CD4-positive, alpha-beta T cell (primary cell): Measurements from ENCODE around the gene FAM228A. TPM values are rescaled to one million over a fixed set of nuclear protein-coding genes. Genes with fewer than 3 reads are reported as not detected.

Experiments
- ATAC-seq: fragments of 200-7000 bp; cut with Tn5 transposase; one replicate; pipeline ENCODE4 v1.10.0; 2022; ENCODE audit warnings: mild to moderate bottlenecking; ENCODE audit not compliant: poor library complexity
- CTCF ChIA-PET: fragments of 350-600 bp; sonication (Branson Sonifier 250); formaldehyde crosslinking; loops from one replicate; lab custom pipeline; 2021; ENCODE audit warnings: antibody characterized with exemption, inconsistent platforms; lab: Charles Lee
- POLR2A ChIA-PET: fragments of 350-600 bp; sonication (Branson Sonifier 250); formaldehyde crosslinking; loops from one replicate; lab custom pipeline; 2021; ENCODE audit warnings: antibody characterized with exemption, inconsistent platforms; lab: Charles Lee
- DNase-seq, 14 experiments: peaks; one replicate each; pipeline ENCODE4 v3.0.0-alpha.2; 2013 to 2020; ENCODE audit warnings: mixed read lengths in 2 of 14
- H3K27ac ChIP-seq, 2 donors: one replicate each; pipeline versions ENCODE4 v1.5.1 to v1.7.0; 2013; ENCODE audit warnings: low read length in 2 of 2, low read depth in 1 of 2, mild to moderate bottlenecking in 1 of 2
- H3K27me3 ChIP-seq, 2 experiments: 1 replicate in 1 of 2; 2 replicates in 1 of 2; pipeline versions ENCODE4 v1.6.1 to v1.7.0; 2013; ENCODE audit warnings: low read length in 2 of 2, control low read depth in 1 of 2, mild to moderate bottlenecking in 1 of 2, moderate library complexity in 1 of 2; ENCODE audit not compliant: insufficient read depth in 2 of 2, control insufficient read depth in 1 of 2
- H3K36me3 ChIP-seq: one replicate; pipeline ENCODE4 v1.6.1; 2013; ENCODE audit warnings: low read length, control low read depth; ENCODE audit not compliant: insufficient read depth
- H3K4me1 ChIP-seq: one replicate; pipeline ENCODE4 v1.6.1; 2013; ENCODE audit warnings: low read length, control low read depth; ENCODE audit not compliant: insufficient read depth
- H3K4me3 ChIP-seq: one replicate; pipeline ENCODE4 v1.5.1; 2013; ENCODE audit warnings: mild to moderate bottlenecking, low read length, moderate library complexity
- H3K9me3 ChIP-seq, 2 experiments: 1 replicate in 1 of 2; 2 replicates in 1 of 2; pipeline versions ENCODE4 v1.6.1 to v1.7.0; 2013; ENCODE audit warnings: low read length in 2 of 2, mild to moderate bottlenecking in 2 of 2, control low read depth in 1 of 2, moderate library complexity in 1 of 2; ENCODE audit not compliant: control insufficient read depth in 1 of 2, insufficient read depth in 1 of 2
- H3K27ac Mint-ChIP-seq: one replicate; pipeline ENCODE4 v1.8.0; 2020; ENCODE audit warnings: mixed read lengths
- H3K27me3 Mint-ChIP-seq: one replicate; pipeline ENCODE4 v1.8.0; 2021; ENCODE audit warnings: mixed read lengths
- H3K36me3 Mint-ChIP-seq: one replicate; pipeline ENCODE4 v1.8.0; 2021; ENCODE audit warnings: low read depth, mixed read lengths
- H3K4me1 Mint-ChIP-seq: one replicate; pipeline ENCODE4 v1.8.0; 2021; ENCODE audit warnings: low read depth, mixed read lengths
- H3K4me3 Mint-ChIP-seq: one replicate; pipeline ENCODE4 v1.8.0; 2020; ENCODE audit warnings: mild to moderate bottlenecking, mixed read lengths
- H3K9me3 Mint-ChIP-seq: one replicate; pipeline ENCODE4 v1.8.0; 2020; ENCODE audit warnings: mixed read lengths
- intact Hi-C, 2 experiments: fragments of 100-400 bp; cut with DNase I in 1 of 2; cut with micrococcal nuclease in 1 of 2; formaldehyde crosslinking; loops; one replicate each; pipeline versions ENCODE4 v1.15.1 to v1.9.0; 2023 to 2025; cut with DNase I, micrococcal nuclease
- total RNA-seq, 174 experiments: library from RNA in 2 of 174; stranded (reverse) in 2 of 174; gene quantifications; one replicate each; pipeline ENCODE4 v1.2.3 and lab custom pipeline; 2021 to 2026
- TF ChIP-seq, protein P1 (sequence below): fragments of 200-600 bp; IDR thresholded peaks from one replicate; pipeline ENCODE4 v1.8.0; 2022; ENCODE audit warnings: antibody characterized with exemption, mild to moderate bottlenecking

FAM228A gene
- total RNA-seq, 2 experiments from 2014 or later, result 0.20 to 0.22 TPM

- H3K9me3 Mint-ChIP-seq, result no peaks in the 10 kb centered on the region
- POLR2A ChIA-PET, result no interaction called here
- peaks cover 68% of the 10 kb centered on the region for H3K36me3 Mint-ChIP-seq
- no peak overlapping the region for H3K27ac ChIP-seq
- no peaks in the 10 kb centered on the region for H3K4me1 ChIP-seq
- TF ChIP-seq, protein P1, sequence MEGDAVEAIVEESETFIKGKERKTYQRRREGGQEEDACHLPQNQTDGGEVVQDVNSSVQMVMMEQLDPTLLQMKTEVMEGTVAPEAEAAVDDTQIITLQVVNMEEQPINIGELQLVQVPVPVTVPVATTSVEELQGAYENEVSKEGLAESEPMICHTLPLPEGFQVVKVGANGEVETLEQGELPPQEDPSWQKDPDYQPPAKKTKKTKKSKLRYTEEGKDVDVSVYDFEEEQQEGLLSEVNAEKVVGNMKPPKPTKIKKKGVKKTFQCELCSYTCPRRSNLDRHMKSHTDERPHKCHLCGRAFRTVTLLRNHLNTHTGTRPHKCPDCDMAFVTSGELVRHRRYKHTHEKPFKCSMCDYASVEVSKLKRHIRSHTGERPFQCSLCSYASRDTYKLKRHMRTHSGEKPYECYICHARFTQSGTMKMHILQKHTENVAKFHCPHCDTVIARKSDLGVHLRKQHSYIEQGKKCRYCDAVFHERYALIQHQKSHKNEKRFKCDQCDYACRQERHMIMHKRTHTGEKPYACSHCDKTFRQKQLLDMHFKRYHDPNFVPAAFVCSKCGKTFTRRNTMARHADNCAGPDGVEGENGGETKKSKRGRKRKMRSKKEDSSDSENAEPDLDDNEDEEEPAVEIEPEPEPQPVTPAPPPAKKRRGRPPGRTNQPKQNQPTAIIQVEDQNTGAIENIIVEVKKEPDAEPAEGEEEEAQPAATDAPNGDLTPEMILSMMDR, result no peak
- H3K9me3 ChIP-seq, result no peaks in the 10 kb centered on the region
- no peaks in the 10 kb centered on the region for H3K27me3 Mint-ChIP-seq
- no peaks in the 10 kb centered on the region for H3K4me1 Mint-ChIP-seq
- CTCF ChIA-PET, result no interaction called here
- H3K36me3 ChIP-seq, result peaks cover 33% of the 10 kb centered on the region
- no peak for DNase-seq
- H3K4me3 ChIP-seq, result no peak overlapping the region
- ATAC-seq, result no peak
- intact Hi-C loops, result no loop called here
- no peak overlapping the region for H3K4me3 Mint-ChIP-seq
- no peak overlapping the region for H3K27ac Mint-ChIP-seq
- no peaks in the 10 kb centered on the region for H3K27me3 ChIP-seq
Measured at GRCh38 chr2:24239553-24239952, 64.7 kb downstream of the FAM228A start.

Other genes with a start within 250 kb of the FAM228A start
- 10 to 100 TPM; 30.7 to 35.4 TPM for gene ATAD2B, start 247.9 kb upstream of the FAM228A start, total RNA-seq
- 10 to 100 TPM; 12.9 to 16.7 TPM for gene UBXN2A, start 234.6 kb upstream of the FAM228A start, total RNA-seq
- under 1 TPM; 0.28 to 0.30 TPM for gene MFSD2B, start 165.0 kb upstream of the FAM228A start, total RNA-seq
- gene WDCP, start 127.7 kb upstream of the FAM228A start, total RNA-seq, result 1 to 10 TPM; 1.4 to 2.0 TPM
- under 1 TPM in 1 of 2 experiments, not detected in 1; 0.47 TPM for gene FKBP1B, start 125.3 kb upstream of the FAM228A start, total RNA-seq
- 10 to 100 TPM; 59.8 to 62.6 TPM for gene SF3B6, start 98.7 kb upstream of the FAM228A start, total RNA-seq
- gene TP53I3, start 90.2 kb upstream of the FAM228A start, total RNA-seq, result under 1 TPM; 0.20 to 0.30 TPM
- not detected for gene PFN4, start 51.7 kb upstream of the FAM228A start, total RNA-seq
- 10 to 100 TPM; 21.6 to 24.2 TPM for gene FAM228B, start 51.6 kb upstream of the FAM228A start, total RNA-seq
- gene ITSN2, start 185.5 kb downstream of the FAM228A start, total RNA-seq, result 10 to 100 TPM; 75.4 to 77.1 TPM